Activated CD4-positive, CD25-positive, alpha-beta regulatory T cell treated with anti-CD3 and anti-CD28 coated beads, Interleukin-2, amount 50 U/mL, for 72 hours (primary cell): ENCODE data around the gene MDN1.
A peak's percentile ranks its signal among the peaks of the same experiment; 100 is the strongest.
"Not testable (repeated sequence)": the region's sequence is repeated elsewhere in the genome, so short reads cannot be mapped to it uniquely, and the experiment has no call there.

Experiments used
- DNase-seq: peaks from one replicate; pipeline ENCODE4 v3.0.0; 2021

MDN1 gene

GRCh38 chr6:89819336-89820130 lies at the start of gene MDN1:
Gene MDN1 (minus strand): TSS chr6:89819794. CDS start chr6:89819607, 187 bp downstream.
- DNase-seq = peak; percentile 83

DNA sequence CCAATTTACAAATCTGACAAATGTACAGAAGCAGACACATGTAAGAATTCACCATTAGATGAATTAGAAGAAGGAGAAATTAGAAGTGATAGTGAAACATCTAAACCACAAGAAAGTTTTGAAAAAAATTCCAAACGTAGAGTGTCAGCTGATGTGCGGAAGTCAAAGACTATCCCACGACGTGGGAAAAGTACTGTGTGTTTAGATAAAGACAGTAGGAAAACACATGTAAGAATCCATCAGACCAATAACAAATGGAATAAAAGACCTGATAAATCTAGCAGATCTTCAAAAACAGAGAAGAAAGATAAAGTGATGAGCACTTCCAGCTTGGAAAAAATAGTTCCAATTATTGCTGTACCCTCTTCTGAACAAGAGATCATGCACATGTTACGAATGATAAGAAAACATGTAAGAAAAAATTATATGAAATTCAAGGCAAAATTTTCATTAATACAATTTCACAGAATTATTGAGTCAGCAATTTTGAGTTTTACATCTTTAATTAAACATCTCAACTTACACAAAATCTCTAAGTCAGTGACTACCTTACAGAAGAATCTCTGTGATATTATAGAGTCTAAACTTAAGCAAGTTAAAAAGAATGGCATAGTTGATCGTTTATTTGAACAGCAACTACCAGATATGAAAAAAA lies 46.6 kb upstream of the MDN1 start:
- no peak for DNase-seq

DNA sequence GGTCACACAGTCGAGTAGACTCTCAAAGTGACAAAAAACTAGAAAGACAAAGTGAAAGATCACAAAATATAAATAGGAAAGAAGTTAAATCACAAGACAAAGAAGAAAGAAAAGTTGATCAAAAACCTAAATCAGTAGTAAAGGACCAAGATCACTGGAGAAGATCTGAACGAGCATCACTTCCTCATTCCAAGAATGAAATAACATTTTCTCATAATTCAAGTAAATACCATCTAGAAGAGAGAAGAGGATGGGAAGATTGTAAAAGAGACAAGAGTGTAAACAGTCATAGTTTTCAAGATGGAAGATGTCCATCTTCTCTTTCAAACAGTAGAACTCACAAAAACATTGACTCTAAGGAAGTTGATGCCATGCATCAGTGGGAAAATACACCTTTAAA lies 43.1 kb upstream of the MDN1 start:
- DNase-seq = no peak

- DNase-seq = no peak
These were observed 42.7 kb upstream of the MDN1 start for GRCh38 chr6:89862273-89862672.

- DNase-seq = no peak
These were observed 40.1 kb upstream of the MDN1 start for GRCh38 chr6:89859744-89860143.

GRCh38 chr6:89858041-89858440 lies 38.4 kb upstream of the MDN1 start:
- DNase-seq = no peak

DNA sequence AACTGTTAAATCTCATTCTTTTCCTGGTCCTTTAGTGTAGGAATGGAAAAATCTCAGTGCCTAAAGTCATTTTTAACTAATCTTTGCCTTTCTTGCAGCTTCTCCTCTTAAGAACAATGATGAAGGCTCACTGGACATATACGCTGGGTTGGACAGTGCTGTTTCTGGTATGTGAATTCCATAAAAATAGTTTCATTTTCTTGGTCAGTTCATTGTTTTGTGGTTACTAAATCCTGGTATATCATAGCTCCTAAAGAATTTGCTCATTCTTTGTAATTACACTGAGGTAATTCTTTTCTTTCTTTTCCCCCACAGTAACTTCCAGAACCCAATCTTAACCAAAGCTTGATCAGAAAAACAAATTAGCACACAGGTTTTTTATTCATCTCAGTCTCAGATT lies 33.5 kb upstream of the MDN1 start:
- no peak for DNase-seq

GRCh38 chr6:89847513-89847912 lies 27.9 kb upstream of the MDN1 start:
- DNase-seq = not testable (repeated sequence)

- no peak for DNase-seq
These were observed 23.5 kb upstream of the MDN1 start for GRCh38 chr6:89843070-89843469.

GRCh38 chr6:89842228-89842627 lies 22.6 kb upstream of the MDN1 start:
- DNase-seq = no peak

GRCh38 chr6:89840538-89840937 lies 20.9 kb upstream of the MDN1 start:
- no peak for DNase-seq

DNA sequence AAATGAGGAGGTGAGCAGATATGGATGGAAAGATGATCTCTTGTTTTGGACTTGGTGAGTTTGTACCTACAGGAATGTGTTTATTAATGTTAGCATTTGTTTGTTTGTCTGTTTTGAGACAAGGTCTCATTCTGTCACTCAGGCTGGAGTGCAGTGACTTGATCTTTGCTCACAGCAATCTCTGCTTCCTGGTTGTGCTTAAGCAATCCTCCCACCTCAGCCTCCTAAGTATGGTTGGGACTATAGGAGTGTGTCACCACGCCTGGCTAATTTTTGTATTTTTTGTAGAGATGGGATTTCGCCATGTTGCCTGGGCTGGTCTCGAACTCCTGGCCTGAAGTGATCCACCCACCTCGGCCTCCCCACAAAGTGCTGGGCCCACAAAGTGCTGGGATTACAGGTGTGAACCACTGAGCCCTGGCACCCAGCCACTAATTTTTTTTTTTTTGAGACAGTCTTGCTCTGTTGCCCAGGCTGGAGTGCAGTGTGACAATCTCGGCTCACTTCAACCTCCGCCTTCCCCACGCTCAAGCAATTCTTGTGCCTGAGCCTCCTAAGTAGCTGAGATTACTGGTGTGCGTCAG lies 17.1 kb upstream of the MDN1 start:
- no peak for DNase-seq

- peak; percentile 37 for DNase-seq
These were observed 15.5 kb upstream of the MDN1 start for GRCh38 chr6:89834884-89835792.

DNA sequence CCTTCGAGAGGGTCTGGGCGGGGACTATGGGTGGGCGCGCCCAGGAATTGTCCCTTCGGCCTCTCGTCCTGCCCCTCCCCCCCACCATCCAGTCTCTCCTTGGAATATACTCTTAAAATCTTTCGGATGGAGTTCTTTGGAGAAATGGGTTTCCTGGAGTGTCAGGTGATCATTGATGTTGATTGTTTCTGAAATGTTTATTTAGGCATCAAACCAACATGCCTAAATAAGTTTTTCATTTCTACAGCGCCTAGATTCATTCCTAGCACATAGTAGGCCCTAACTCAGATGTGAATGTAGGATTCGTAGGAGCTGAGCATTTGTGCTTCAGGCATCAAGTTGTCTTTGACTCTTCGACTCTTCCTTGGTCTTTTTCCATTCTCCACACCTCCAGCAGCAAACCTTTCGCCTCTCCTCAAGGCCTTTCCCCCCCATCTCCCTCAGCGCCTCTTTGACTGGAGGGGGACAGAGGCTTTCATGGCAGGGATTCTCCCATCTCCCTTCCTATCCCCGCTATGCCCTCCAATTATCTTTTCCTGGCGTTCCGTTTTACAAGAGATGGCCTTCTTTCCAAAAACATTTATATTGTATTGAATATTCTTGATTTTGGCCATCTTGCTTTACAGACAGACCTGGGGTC lies 10.7 kb upstream of the MDN1 start:
- no peak for DNase-seq

DNA sequence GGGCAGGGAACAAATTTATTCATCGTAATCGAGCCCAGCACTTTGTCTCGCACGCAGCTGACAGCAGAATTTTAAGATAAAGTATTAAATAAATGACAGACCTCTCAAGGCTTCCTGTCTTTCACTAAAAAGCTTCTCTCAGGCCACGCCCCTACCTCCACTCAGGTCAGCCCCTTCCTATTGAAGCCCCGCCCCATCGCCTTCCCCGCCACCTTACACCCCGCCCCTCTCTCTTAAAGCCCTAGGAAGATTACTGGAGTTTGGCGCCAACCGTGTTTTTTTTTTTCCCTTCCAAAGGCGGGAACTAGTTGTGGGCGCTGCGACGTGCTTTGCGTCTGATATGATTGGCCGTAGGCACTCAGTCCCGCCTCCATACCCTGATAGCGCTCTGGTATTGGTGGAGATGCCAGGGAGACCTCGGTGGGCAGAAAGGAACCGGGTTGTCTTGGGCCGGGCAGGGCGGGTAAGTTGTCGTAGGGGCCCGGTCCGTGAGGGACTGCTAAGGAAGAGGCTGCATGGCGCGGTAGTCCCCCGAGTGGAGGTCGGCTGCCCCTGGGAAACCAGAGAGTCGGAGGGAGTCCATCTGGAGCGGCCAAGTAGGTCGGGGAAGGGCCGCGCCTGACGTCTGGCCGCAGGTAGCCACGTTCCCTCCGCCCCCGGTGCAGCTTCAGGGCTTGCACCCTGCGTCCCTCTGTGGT lies 10.0 kb upstream of the MDN1 start, which contains the start of gene CASP8AP2:
Gene CASP8AP2 (plus strand): TSS at position 409 of the 698 bp plus-strand sequence.
- peak; percentile 87 for DNase-seq

DNA sequence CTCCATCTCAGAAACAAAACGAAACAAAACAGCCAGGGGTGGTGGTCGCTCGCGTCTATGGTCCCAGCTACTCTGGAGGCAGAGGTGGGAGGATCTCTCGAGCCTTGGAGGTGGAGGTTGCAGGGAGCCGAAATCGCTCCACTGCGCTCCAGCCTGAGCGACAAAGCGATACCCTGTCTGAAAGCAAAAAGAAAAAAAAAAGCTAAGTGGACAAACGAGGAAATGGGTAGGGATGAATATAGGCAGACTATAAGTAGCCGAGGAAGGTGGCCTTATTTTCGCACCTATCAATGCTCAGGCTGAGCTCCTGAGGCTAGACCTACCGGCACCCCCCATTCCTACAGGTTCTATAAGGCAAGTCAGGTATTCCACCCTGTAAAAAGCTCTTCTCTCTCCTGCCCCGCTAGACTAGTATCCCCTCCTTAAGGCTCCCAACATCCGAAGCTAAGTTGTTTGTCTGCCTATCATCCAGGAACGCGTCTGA lies 9.4 kb upstream of the MDN1 start:
- peak; percentile 38 for DNase-seq

- not testable (repeated sequence) for DNase-seq
These were observed 8.9 kb upstream of the MDN1 start for GRCh38 chr6:89828475-89828987.

DNA sequence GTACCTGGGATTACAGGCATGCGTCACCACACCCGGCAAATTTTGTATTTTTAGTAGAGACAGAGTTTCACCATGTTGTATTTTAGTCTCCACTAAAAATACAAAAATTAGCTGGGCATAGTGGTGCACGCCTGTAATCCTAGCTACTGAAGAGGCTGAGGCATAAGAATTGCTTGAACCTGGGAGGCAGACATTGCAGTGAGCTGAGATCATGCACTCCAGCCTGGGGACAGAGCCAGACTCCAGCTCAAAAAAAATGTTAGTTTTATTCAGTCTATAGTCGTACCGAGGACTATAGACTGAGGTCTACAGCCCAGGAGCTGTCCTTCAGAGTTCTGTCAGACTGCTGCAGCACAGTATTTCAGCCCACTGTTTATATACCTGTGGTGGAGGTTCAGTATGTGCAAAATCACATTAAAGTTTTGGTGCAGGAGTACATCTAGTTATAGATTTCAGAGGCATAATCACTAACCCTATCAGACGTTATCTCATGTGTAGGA lies 6.5 kb upstream of the MDN1 start:
- no peak for DNase-seq

DNA sequence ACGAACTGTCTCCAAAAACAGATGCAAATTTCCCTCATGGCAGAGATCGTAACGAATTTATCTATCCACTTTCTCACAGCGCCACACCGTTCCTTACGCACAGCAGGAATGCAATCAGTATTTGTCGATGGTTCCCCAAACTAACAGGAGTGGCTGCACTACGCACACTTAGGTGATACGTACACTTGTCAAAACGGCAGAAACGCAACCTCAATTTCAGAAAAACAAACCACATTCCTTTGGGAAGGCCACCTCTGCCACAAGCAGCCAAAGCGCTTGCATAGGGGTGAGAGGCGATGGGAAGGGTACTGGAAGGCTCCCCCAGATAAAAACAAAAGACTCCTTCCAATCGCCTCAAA lies 638 bp downstream of the MDN1 start:
- DNase-seq = no peak

GRCh38 chr6:89817481-89817880 lies 2.1 kb downstream of the MDN1 start:
- DNase-seq = no peak

- DNase-seq = not testable (repeated sequence)
These were observed 6.2 kb downstream of the MDN1 start for GRCh38 chr6:89813422-89813821.
